Esophagus muscularis mucosa (tissue), 4 donors: ENCODE data around the gene NR3C2. TPM values are rescaled to one million over a fixed set of nuclear protein-coding genes. Genes with fewer than 3 reads are reported as not detected.
A peak's percentile ranks its signal among the peaks of the same experiment; 100 is the strongest.

ENCODE experiments used
- DNase-seq: peaks from one replicate; pipeline ENCODE4 v3.0.0-alpha.2; 2017; ENCODE audit errors: extremely low spot score
- H3K27ac ChIP-seq, 4 donors: fragments of 200-600 bp; sonication (generic); replicated peaks in 1 of 4; 1 replicate in 3 of 4; 2 replicates in 1 of 4; pipeline ENCODE4 v1.5.1; 2016 to 2019; ENCODE audit warnings: mild to moderate bottlenecking in 1 of 4
- H3K27me3 ChIP-seq, 4 donors: fragments of 200-600 bp; sonication (generic); one replicate each; pipeline versions ENCODE4 v1.5.1 to v1.6.0; 2016 to 2019
- H3K36me3 ChIP-seq, 4 donors: fragments of 200-600 bp; sonication (generic); one replicate each; pipeline ENCODE4 v1.5.1; 2016 to 2019
- H3K4me1 ChIP-seq, 4 donors: fragments of 200-600 bp; sonication (generic); one replicate each; pipeline ENCODE4 v1.5.1; 2016 to 2019
- H3K4me3 ChIP-seq, 4 donors: fragments of 200-600 bp; sonication (generic); 1 replicate in 2 of 4; 2 replicates in 2 of 4; pipeline ENCODE4 v1.5.1; 2016 to 2019; ENCODE audit warnings: mild to moderate bottlenecking in 4 of 4, moderate library complexity in 1 of 4
- H3K9me3 ChIP-seq, 4 donors: fragments of 200-600 bp; sonication (generic); 1 replicate in 3 of 4; 2 replicates in 1 of 4; pipeline ENCODE4 v1.5.1; 2016 to 2019
- EP300 ChIP-seq: sonication (generic); formaldehyde crosslinking; IDR thresholded peaks from one replicate; pipeline ENCODE4 v1.6.1; 2017; ENCODE audit warnings: antibody characterized with exemption
- POLR2A ChIP-seq: fragments of 450-650 bp; IDR thresholded peaks from one replicate; pipeline ENCODE4 v1.6.1; 2017; ENCODE audit warnings: antibody characterized with exemption, moderate library complexity, mild to moderate bottlenecking, low read depth
- POLR2AphosphoS5 ChIP-seq, 2 donors: sonication (generic); formaldehyde crosslinking; IDR thresholded peaks; one replicate each; pipeline ENCODE4 v1.6.1; 2017; ENCODE audit warnings: antibody characterized with exemption in 2 of 2
- whole genome bisulfite sequencing: methylation state at CpG from one replicate; pipeline ENCODE4 v1.1.5; 2018; 5-methylcytosine and 5-hydroxymethylcytosine counted together
- intact Hi-C: fragments of 100-400 bp; cut with DNase I; formaldehyde crosslinking; loops from one replicate; pipeline ENCODE4 v1.15.1; 2023
- total RNA-seq, 4 donors: library from RNA; depleted of rRNA; stranded (reverse); fragments of >200 nt; gene quantifications; one replicate each; pipeline versions ENCODE4 v1.1.0 to v1.2.1, GENCODE V29; 2016
- TF ChIP-seq, protein P1 (sequence below), 3 experiments: fragments of 200-600 bp in 2 of 3; fragments of 450-650 bp in 1 of 3; sonication (generic) in 2 of 3; IDR thresholded peaks; one replicate each; pipeline ENCODE4 v1.5.1; 2017 to 2019; ENCODE audit warnings: antibody characterized with exemption in 3 of 3, mild to moderate bottlenecking in 2 of 3, moderate library complexity in 1 of 3

Gene NR3C2
- total RNA-seq, 4 donors from 2014 or later: 10.0 to 14.6 (median 12.1) TPM

GRCh38 chr4:148375584-148375983 is 66.6 kb downstream of the NR3C2 start:
- intact Hi-C loops: no loop called here
- H3K4me1 ChIP-seq: peaks cover 8 to 18% (median 11%) of the 10 kb centered on the region in 4 donors
- no peaks in the 10 kb centered on the region for H3K9me3 ChIP-seq
- H3K4me3 ChIP-seq: peak overlapping the region; percentile 36 to 49 (median 42)
- TF ChIP-seq, protein P1, sequence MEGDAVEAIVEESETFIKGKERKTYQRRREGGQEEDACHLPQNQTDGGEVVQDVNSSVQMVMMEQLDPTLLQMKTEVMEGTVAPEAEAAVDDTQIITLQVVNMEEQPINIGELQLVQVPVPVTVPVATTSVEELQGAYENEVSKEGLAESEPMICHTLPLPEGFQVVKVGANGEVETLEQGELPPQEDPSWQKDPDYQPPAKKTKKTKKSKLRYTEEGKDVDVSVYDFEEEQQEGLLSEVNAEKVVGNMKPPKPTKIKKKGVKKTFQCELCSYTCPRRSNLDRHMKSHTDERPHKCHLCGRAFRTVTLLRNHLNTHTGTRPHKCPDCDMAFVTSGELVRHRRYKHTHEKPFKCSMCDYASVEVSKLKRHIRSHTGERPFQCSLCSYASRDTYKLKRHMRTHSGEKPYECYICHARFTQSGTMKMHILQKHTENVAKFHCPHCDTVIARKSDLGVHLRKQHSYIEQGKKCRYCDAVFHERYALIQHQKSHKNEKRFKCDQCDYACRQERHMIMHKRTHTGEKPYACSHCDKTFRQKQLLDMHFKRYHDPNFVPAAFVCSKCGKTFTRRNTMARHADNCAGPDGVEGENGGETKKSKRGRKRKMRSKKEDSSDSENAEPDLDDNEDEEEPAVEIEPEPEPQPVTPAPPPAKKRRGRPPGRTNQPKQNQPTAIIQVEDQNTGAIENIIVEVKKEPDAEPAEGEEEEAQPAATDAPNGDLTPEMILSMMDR (IDR thresholded peaks at IDR 0.05): no peak
- TF ChIP-seq POLR2A (no peak), EP300 (no peak), POLR2AphosphoS5 (IDR thresholded peaks at IDR 0.05) (no peak)
- peak overlapping the region in 1 of 4 donors; percentile 10 for H3K27ac ChIP-seq
- no peaks in the 10 kb centered on the region for H3K27me3 ChIP-seq
- no peaks in the 10 kb centered on the region for H3K36me3 ChIP-seq
- 78% methylated on average over 3 of the region's 3 CpGs for WGBS
- no peak for DNase-seq

GRCh38 chr4:148373093-148373492 is 69.1 kb downstream of the NR3C2 start:
- H3K36me3 ChIP-seq: no peaks in the 10 kb centered on the region
- no peak for DNase-seq
- H3K4me1 ChIP-seq: peaks cover 8 to 18% (median 11%) of the 10 kb centered on the region in 4 donors
- no peak overlapping the region for H3K27ac ChIP-seq
- 54% methylated on average over 1 of the region's 1 CpG for WGBS
- no peak overlapping the region for H3K4me3 ChIP-seq
- no peaks in the 10 kb centered on the region for H3K9me3 ChIP-seq
- TF ChIP-seq POLR2A (no peak), EP300 (no peak), POLR2AphosphoS5 (IDR thresholded peaks at IDR 0.05) (no peak)
- TF ChIP-seq, protein P1 (IDR thresholded peaks at IDR 0.05): no peak
- intact Hi-C loops: no loop called here
- no peaks in the 10 kb centered on the region for H3K27me3 ChIP-seq

DNA sequence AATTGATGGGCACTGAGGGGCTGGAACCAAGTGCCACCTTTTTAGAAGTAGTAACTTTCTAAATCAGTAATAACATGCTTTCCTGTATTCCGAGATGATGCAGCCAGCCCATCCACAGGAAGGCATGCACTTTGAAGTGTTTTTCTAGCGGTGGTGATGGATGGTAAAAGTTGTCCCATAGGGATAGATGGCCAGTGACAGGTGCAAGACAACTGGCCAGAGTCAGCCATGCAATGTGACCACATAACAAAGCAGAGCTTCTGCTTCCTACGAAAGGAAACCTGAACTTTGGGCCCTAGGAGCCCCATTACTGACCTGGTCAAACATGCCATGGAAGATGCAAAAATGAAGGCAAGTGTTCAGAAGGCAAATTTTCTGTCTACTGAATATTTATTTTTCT is 72.3 kb downstream of the NR3C2 start:
- WGBS: 78% methylated on average over 3 of the region's 3 CpGs
- no peak overlapping the region for H3K27ac ChIP-seq
- TF ChIP-seq, protein P1 (IDR thresholded peaks at IDR 0.05): no peak
- TF ChIP-seq POLR2AphosphoS5 (IDR thresholded peaks at IDR 0.05): no peak
- no peak for TF ChIP-seq POLR2A
- TF ChIP-seq EP300: no peak
- H3K4me3 ChIP-seq: no peak overlapping the region
- H3K27me3 ChIP-seq: no peaks in the 10 kb centered on the region
- DNase-seq: no peak
- H3K36me3 ChIP-seq: no peaks in the 10 kb centered on the region
- intact Hi-C loops: no loop called here
- H3K4me1 ChIP-seq: peaks cover 9 to 14% (median 12%) of the 10 kb centered on the region in 4 donors
- H3K9me3 ChIP-seq: no peaks in the 10 kb centered on the region

GRCh38 chr4:148367756-148368155 is 74.5 kb downstream of the NR3C2 start:
- H3K4me3 ChIP-seq: no peak overlapping the region
- H3K36me3 ChIP-seq: no peaks in the 10 kb centered on the region
- no peak for DNase-seq
- no peaks in the 10 kb centered on the region for H3K27me3 ChIP-seq
- no peaks in the 10 kb centered on the region for H3K9me3 ChIP-seq
- TF ChIP-seq, protein P1 (IDR thresholded peaks at IDR 0.05): no peak
- no peak for TF ChIP-seq EP300
- no peak for TF ChIP-seq POLR2A
- no peak for TF ChIP-seq POLR2AphosphoS5 (IDR thresholded peaks at IDR 0.05)
- intact Hi-C loops: no loop called here
- H3K4me1 ChIP-seq: peaks cover 6 to 14% (median 12%) of the 10 kb centered on the region in 4 donors
- no peak overlapping the region for H3K27ac ChIP-seq
- 96% methylated on average over 4 of the region's 4 CpGs for WGBS

- H3K9me3 ChIP-seq: no peaks in the 10 kb centered on the region
- no peak for TF ChIP-seq POLR2AphosphoS5 (IDR thresholded peaks at IDR 0.05)
- no peak for TF ChIP-seq POLR2A
- TF ChIP-seq, protein P1 (IDR thresholded peaks at IDR 0.05): no peak
- TF ChIP-seq EP300: no peak
- no peaks in the 10 kb centered on the region for H3K27me3 ChIP-seq
- H3K4me3 ChIP-seq: no peak overlapping the region
- intact Hi-C loops: no loop called here
- no peaks in the 10 kb centered on the region for H3K36me3 ChIP-seq
- no peak for DNase-seq
- H3K4me1 ChIP-seq: peaks cover 0 to 11% (median 7%) of the 10 kb centered on the region in 4 donors
- no peak overlapping the region for H3K27ac ChIP-seq
Measured at GRCh38 chr4:148366251-148366650, 76.0 kb downstream of the NR3C2 start.
